OCI-LY1 (cell line): ENCODE data around the gene CDH4.

ENCODE experiments used
- H2AFZ ChIP-seq: fragments of 200-600 bp; sonication (generic), shearing (Covaris generic); 2 replicates; pipeline ENCODE4 v1.6.0; 2014; ENCODE audit warnings: antibody characterized with exemption, mild to moderate bottlenecking, low read length
- H3F3A ChIP-seq: fragments of 200-600 bp; sonication (generic), shearing (Covaris generic); 2 replicates; pipeline ENCODE4 v1.6.0; 2014; ENCODE audit warnings: mild to moderate bottlenecking, antibody characterized with exemption, low read length, moderate library complexity; ENCODE audit not compliant: insufficient read depth
- H3K27ac ChIP-seq: fragments of 200-600 bp; sonication (generic); 2 replicates; pipeline ENCODE4 v1.5.1; 2014; ENCODE audit warnings: low read length, mixed run types, mild to moderate bottlenecking, low read depth; ENCODE audit not compliant: poor library complexity, severe bottlenecking
- H3K27me3 ChIP-seq: fragments of 200-600 bp; sonication (generic); 2 replicates; pipeline ENCODE4 v1.6.0; 2014; ENCODE audit warnings: antibody characterized with exemption, mild to moderate bottlenecking, low read length, moderate library complexity; ENCODE audit not compliant: insufficient read depth
- H3K36me3 ChIP-seq: fragments of 200-600 bp; sonication (generic); 2 replicates; pipeline ENCODE4 v1.6.1; 2014; ENCODE audit warnings: mild to moderate bottlenecking, antibody characterized with exemption, low read length, moderate library complexity, mixed read lengths; ENCODE audit not compliant: insufficient read depth
- H3K4me1 ChIP-seq: fragments of 200-600 bp; sonication (generic); 2 replicates; pipeline ENCODE4 v1.5.1; 2014; ENCODE audit warnings: mild to moderate bottlenecking, low read length, moderate library complexity; ENCODE audit not compliant: insufficient read depth, severe bottlenecking
- H3K4me2 ChIP-seq: fragments of 200-600 bp; sonication (generic), shearing (Covaris generic); 2 replicates; pipeline ENCODE4 v1.6.1; 2014; ENCODE audit warnings: low read length
- H3K4me3 ChIP-seq: fragments of 200-600 bp; sonication (generic); 2 replicates; pipeline ENCODE4 v1.5.1; 2014; ENCODE audit warnings: low read length, low read depth, mild to moderate bottlenecking, mixed read lengths; ENCODE audit not compliant: poor library complexity, severe bottlenecking
- H3K79me2 ChIP-seq: fragments of 200-600 bp; shearing (Covaris generic); 2 replicates; pipeline ENCODE4 v1.6.1; 2016; ENCODE audit warnings: mixed run types, low read length, mixed read lengths; ENCODE audit not compliant: insufficient read depth
- H3K9ac ChIP-seq: fragments of 200-600 bp; sonication (generic), shearing (Covaris generic); 2 replicates; pipeline ENCODE4 v1.6.1; 2014; ENCODE audit warnings: mild to moderate bottlenecking, low read length, mixed read lengths
- H3K9me2 ChIP-seq: fragments of 200-600 bp; sonication (generic), shearing (Covaris generic); 2 replicates; pipeline ENCODE4 v1.6.1; 2014; ENCODE audit warnings: low read depth, mild to moderate bottlenecking, low read length, mixed read lengths
- H3K9me3 ChIP-seq: fragments of 200-600 bp; shearing (Covaris generic); 2 replicates; pipeline ENCODE4 v1.6.1; 2014; ENCODE audit warnings: low read length, mixed read lengths
- H4K20me1 ChIP-seq: fragments of 200-600 bp; sonication (generic), shearing (Covaris generic); 2 replicates; pipeline ENCODE4 v1.6.0; 2016; ENCODE audit warnings: mild to moderate bottlenecking, low read length; ENCODE audit not compliant: insufficient read depth
- CTCF ChIP-seq: fragments of 200-600 bp; sonication (generic), shearing (Covaris generic); IDR thresholded peaks from 2 replicates; pipeline ENCODE4 v1.5.1; 2017; ENCODE audit warnings: mild to moderate bottlenecking, antibody characterized with exemption, low read length, moderate library complexity, mixed read lengths
- EZH2 ChIP-seq: fragments of 200-600 bp; sonication (generic), shearing (Covaris generic); IDR thresholded peaks from 2 replicates; pipeline ENCODE4 v1.8.0; 2017; ENCODE audit warnings: borderline replicate concordance, mixed run types, mild to moderate bottlenecking, antibody characterized with exemption, low read length, moderate library complexity, mixed read lengths

Gene CDH4

GRCh38 chr20:61554617-61555016, 302.6 kb downstream of the CDH4 start:
- no peak for TF ChIP-seq EZH2
- TF ChIP-seq CTCF = no peak
- Histone ChIP-seq H3K9me3 (no peaks in the 10 kb centered on the region), H3F3A (no peaks in the 10 kb centered on the region), H3K4me2 (no peak overlapping the region), H3K4me3 (no peak overlapping the region), H3K4me1 (no peaks in the 10 kb centered on the region), H3K27me3 (no peaks in the 10 kb centered on the region), H3K79me2 (no peaks in the 10 kb centered on the region), H3K9ac (no peak overlapping the region), H3K9me2 (no peaks in the 10 kb centered on the region), H2AFZ (no peak overlapping the region), H3K27ac (no peak overlapping the region), H3K36me3 (no peaks in the 10 kb centered on the region), H4K20me1 (no peaks in the 10 kb centered on the region)

GRCh38 chr20:61555566-61555965, 303.5 kb downstream of the CDH4 start:
- Histone ChIP-seq H3K27ac (no peak overlapping the region), H3K79me2 (no peaks in the 10 kb centered on the region), H3K4me3 (no peak overlapping the region), H3K9me3 (no peaks in the 10 kb centered on the region), H3K9ac (no peak overlapping the region), H3K4me2 (no peak overlapping the region), H2AFZ (no peak overlapping the region), H3F3A (no peaks in the 10 kb centered on the region), H3K36me3 (no peaks in the 10 kb centered on the region), H3K9me2 (no peaks in the 10 kb centered on the region), H4K20me1 (no peaks in the 10 kb centered on the region), H3K4me1 (no peaks in the 10 kb centered on the region), H3K27me3 (no peaks in the 10 kb centered on the region)
- TF ChIP-seq EZH2 = no peak
- no peak for TF ChIP-seq CTCF

GRCh38 chr20:61556111-61556510, 304.1 kb downstream of the CDH4 start:
- TF ChIP-seq CTCF (no peak), EZH2 (no peak)
- no peaks in the 10 kb centered on the region for H3K9me3 ChIP-seq
- H3K9me2 ChIP-seq = no peaks in the 10 kb centered on the region
- no peaks in the 10 kb centered on the region for H3K27me3 ChIP-seq
- H3K79me2 ChIP-seq = no peaks in the 10 kb centered on the region
- no peak overlapping the region for H3K4me2 ChIP-seq
- no peak overlapping the region for H3K4me3 ChIP-seq
- no peaks in the 10 kb centered on the region for H3F3A ChIP-seq
- H3K27ac ChIP-seq = no peak overlapping the region
- H2AFZ ChIP-seq = no peak overlapping the region
- no peaks in the 10 kb centered on the region for H4K20me1 ChIP-seq
- no peaks in the 10 kb centered on the region for H3K4me1 ChIP-seq
- H3K9ac ChIP-seq = no peak overlapping the region
- no peaks in the 10 kb centered on the region for H3K36me3 ChIP-seq
